ENCODE measurements around the gene CNTFR.

The CNTFR gene

GRCh38 chr9:34559624-34560455 is 29.7 kb downstream of the CNTFR start:
- Histone ChIP-seq H3K9me3 (no peaks in the 10 kb centered on the region), H3K36me3 (peaks cover 42% of the 10 kb centered on the region), H3K4me1 (peaks cover 64% of the 10 kb centered on the region), H3K27me3 (no peaks in the 10 kb centered on the region), H3K4me3 (ENCODE audit: low read depth, low read length) (peak overlapping the region; percentile 19)
- no peak for DNase-seq
- TF ChIP-seq, protein P1, sequence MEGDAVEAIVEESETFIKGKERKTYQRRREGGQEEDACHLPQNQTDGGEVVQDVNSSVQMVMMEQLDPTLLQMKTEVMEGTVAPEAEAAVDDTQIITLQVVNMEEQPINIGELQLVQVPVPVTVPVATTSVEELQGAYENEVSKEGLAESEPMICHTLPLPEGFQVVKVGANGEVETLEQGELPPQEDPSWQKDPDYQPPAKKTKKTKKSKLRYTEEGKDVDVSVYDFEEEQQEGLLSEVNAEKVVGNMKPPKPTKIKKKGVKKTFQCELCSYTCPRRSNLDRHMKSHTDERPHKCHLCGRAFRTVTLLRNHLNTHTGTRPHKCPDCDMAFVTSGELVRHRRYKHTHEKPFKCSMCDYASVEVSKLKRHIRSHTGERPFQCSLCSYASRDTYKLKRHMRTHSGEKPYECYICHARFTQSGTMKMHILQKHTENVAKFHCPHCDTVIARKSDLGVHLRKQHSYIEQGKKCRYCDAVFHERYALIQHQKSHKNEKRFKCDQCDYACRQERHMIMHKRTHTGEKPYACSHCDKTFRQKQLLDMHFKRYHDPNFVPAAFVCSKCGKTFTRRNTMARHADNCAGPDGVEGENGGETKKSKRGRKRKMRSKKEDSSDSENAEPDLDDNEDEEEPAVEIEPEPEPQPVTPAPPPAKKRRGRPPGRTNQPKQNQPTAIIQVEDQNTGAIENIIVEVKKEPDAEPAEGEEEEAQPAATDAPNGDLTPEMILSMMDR (IDR thresholded peaks at IDR 0.05; ENCODE audit: low read depth, low read length), result no peak

DNA sequence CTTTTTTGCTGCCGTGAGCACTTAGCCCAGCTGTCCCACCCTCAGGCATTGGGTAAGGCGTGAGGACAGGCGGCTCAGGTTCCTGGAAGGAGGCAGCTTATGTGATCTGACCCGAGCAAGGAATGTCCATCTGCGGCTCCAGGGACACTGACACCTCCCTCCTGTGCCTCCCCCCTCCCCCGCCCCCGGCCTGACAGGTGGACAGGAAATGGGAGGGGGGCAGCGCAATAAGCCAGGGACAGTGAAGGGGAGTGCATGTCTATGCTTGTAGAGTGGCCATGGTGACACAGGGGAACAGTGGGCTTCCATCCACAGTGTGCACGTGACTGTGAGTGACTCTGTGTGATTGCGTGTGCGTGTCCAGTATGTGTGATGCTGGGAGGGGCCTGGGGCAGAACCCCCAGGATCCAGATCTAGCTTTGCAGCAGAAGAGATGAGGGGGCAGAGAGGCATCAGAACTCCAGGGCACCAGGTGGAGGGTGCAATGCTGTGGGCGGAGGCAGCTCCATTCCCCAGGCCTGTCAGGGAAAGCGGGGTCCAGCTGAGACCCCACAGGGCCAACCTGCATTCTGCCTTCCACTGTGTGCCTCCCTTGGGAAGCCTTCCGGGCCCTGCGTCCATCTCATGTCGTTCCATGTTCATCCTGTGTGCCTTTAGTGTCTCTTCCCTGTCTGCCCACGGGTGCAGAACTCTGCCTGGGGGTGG is 30.5 kb downstream of the CNTFR start:
- H3K4me3 ChIP-seq (ENCODE audit: low read depth, low read length), result 0 out of 2 replicates have a peak overlapping the region, but pooled peaks have one; percentile 7
- H3K36me3 ChIP-seq, result peaks cover 35% of the 10 kb centered on the region
- H3K27me3 ChIP-seq, result no peaks in the 10 kb centered on the region
- TF ChIP-seq, protein P1 (IDR thresholded peaks at IDR 0.05; ENCODE audit: low read depth, low read length), result no peak
- peaks cover 70% of the 10 kb centered on the region for H3K4me1 ChIP-seq
- H3K9me3 ChIP-seq, result no peaks in the 10 kb centered on the region
- DNase-seq, result no peak

GRCh38 chr9:34558364-34558763 is 31.2 kb downstream of the CNTFR start:
- Histone ChIP-seq H3K36me3 (peaks cover 34% of the 10 kb centered on the region), H3K4me3 (ENCODE audit: low read depth, low read length) (no peak overlapping the region), H3K27me3 (no peaks in the 10 kb centered on the region), H3K4me1 (peaks cover 77% of the 10 kb centered on the region), H3K9me3 (no peaks in the 10 kb centered on the region)
- TF ChIP-seq, protein P1 (IDR thresholded peaks at IDR 0.05; ENCODE audit: low read depth, low read length), result no peak
- DNase-seq, result no peak

DNA sequence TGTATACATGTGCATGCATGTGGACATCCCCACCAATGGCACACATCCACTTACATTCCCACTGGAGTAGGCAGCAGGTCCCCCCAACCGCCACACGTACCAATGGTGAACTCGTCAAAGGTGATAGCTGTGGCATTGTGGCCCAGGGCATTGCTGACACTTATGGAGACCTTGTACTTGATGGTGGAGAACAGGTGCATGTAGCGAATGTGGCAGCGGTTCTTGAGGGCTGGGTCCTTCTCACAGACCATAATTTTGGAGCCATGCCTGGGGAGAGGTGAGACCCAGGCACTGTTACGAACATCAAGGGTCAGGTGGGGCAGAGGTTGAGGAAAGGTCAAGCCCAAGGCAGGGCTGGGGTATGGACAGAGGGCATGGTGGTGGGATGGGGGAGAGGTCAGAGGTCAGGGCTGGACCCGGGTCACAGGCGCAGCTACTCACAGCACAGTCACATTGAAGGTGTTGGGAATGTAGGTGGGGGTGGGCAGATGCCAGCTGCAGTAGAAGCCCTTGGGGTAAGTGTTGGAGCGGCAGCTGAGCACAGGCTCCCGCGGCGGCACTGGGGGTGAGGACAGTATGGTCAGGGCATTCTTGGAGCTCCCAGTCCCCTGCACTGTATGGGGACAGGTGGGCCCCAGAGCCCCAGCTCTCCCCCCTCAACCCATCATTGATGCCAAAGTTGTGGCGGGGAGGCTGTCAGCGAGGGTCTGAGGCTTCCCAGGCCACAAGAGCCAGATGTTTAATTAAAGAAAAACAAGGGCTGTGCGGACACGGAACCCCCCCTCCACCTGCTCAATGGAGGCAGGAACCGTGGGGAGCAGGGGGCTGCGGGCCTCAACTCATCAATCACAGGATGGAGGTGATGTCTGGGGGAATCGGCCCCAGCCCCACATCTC is 31.9 kb downstream of the CNTFR start:
- H3K4me1 ChIP-seq, result peaks cover 84% of the 10 kb centered on the region
- TF ChIP-seq, protein P1 (IDR thresholded peaks at IDR 0.05; ENCODE audit: low read depth, low read length), result no peak
- H3K36me3 ChIP-seq, result peaks cover 33% of the 10 kb centered on the region
- H3K9me3 ChIP-seq, result no peaks in the 10 kb centered on the region
- no peak overlapping the region for H3K4me3 ChIP-seq (ENCODE audit: low read depth, low read length)
- DNase-seq, result no peak
- no peaks in the 10 kb centered on the region for H3K27me3 ChIP-seq

- Histone ChIP-seq H3K4me1 (peaks cover 87% of the 10 kb centered on the region), H3K27me3 (no peaks in the 10 kb centered on the region), H3K9me3 (no peaks in the 10 kb centered on the region), H3K4me3 (ENCODE audit: low read depth, low read length) (no peak overlapping the region), H3K36me3 (peaks cover 33% of the 10 kb centered on the region)
- TF ChIP-seq, protein P1 (IDR thresholded peaks at IDR 0.05; ENCODE audit: low read depth, low read length), result no peak
- no peak for DNase-seq
These were observed 32.6 kb downstream of the CNTFR start for GRCh38 chr9:34556949-34557348.

Data from BE2C (cell line).